Astrocyte of the spinal cord (primary cell): ENCODE measurements around the gene MMP27.

Experiments
- DNase-seq: peaks from one replicate; pipeline ENCODE4 v3.0.0; 2011; ENCODE audit warnings: low read depth, low spot score
- H3K4me3 ChIP-seq: 2 replicates; pipeline ENCODE4 v1.5.1; 2011; ENCODE audit warnings: low read depth, mild to moderate bottlenecking, low read length, moderate library complexity
- in situ Hi-C: cut with HindIII; loops from 2 replicates; pipeline ENCODE4 v1.10.0; 2017; ENCODE audit warnings: low sequenced_read_pairs
- TF ChIP-seq, protein P1 (sequence below): IDR thresholded peaks from 2 replicates; pipeline ENCODE4 v1.5.1; 2012; ENCODE audit warnings: low read depth, mild to moderate bottlenecking, low read length, inconsistent platforms

The MMP27 gene

DNA sequence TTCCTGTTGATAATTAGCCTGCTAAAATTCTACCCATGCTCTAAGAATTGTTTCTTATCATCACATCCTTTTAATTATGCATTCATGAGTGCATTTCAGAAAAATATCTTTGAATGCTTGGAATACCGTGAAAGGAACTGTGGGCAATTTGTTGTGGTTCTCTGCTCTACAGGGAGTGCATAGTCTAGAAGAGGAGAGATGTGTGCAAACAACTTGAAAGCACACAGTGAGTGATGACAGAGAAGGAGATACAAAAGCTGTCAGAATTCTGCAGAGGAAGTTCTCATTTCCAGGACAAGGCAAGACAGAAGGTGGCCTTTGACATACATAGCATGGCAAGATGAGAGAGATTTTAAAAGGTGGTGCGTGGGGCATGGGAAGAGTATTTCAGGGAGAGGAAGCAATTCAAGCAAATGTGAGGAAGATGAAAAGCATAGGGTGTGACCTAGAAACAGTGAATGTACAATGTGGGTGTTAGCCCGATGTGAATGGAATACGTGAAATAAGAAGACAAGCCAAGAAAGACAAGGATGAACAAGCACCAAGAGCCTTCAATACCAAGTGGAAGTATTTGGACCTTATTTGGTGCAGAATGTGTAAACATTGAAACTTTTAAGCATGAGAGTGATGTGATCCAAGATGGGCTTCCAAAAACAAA, 14.2 kb upstream of the MMP27 start:
- H3K4me3 ChIP-seq, result no peak overlapping the region
- TF ChIP-seq, protein P1, sequence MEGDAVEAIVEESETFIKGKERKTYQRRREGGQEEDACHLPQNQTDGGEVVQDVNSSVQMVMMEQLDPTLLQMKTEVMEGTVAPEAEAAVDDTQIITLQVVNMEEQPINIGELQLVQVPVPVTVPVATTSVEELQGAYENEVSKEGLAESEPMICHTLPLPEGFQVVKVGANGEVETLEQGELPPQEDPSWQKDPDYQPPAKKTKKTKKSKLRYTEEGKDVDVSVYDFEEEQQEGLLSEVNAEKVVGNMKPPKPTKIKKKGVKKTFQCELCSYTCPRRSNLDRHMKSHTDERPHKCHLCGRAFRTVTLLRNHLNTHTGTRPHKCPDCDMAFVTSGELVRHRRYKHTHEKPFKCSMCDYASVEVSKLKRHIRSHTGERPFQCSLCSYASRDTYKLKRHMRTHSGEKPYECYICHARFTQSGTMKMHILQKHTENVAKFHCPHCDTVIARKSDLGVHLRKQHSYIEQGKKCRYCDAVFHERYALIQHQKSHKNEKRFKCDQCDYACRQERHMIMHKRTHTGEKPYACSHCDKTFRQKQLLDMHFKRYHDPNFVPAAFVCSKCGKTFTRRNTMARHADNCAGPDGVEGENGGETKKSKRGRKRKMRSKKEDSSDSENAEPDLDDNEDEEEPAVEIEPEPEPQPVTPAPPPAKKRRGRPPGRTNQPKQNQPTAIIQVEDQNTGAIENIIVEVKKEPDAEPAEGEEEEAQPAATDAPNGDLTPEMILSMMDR, result no peak
- in situ Hi-C loops, result no loop called here
- no peak for DNase-seq

DNA sequence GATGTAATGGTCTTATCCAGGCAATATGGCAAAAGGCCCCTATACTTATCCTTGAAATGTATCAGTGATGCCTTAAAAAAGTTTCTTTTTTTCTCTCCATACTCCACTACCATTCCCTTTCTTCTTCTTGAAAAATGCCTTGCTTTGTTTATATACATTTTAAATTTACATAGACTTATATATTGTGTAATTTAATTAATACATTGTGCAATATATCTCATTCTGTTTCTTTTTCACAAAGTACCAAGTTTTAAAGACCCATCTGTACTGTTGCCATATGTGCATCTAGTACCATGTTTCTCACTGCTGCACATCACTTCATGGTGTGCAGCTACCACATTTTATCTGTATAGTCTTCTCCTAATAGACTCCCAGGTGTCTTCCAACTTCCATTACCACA, 11.7 kb upstream of the MMP27 start:
- no peak overlapping the region for H3K4me3 ChIP-seq
- in situ Hi-C loops, result no loop called here
- TF ChIP-seq, protein P1, result no peak
- no peak for DNase-seq

DNA sequence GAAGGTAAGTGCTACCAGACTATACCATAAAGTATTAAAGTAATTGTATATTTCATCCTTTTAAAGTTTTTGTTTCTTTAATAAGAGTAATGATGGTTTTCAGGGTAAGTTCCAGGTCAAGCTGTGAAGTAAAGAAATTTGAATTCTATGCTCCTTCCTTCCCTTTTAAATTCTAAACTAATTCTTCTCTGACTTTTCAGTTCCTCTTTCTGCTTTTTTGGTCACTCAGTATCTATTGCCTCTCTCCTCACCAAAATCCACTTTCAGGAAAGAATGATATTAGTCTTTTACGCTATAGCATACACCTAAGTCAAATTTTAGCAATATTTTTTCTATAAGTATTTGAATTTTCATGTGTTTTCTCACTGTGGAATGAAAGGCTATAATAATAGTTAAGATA, 11.0 kb upstream of the MMP27 start:
- in situ Hi-C loops, result no loop called here
- no peak for DNase-seq
- H3K4me3 ChIP-seq, result no peak overlapping the region
- TF ChIP-seq, protein P1, result no peak

DNA sequence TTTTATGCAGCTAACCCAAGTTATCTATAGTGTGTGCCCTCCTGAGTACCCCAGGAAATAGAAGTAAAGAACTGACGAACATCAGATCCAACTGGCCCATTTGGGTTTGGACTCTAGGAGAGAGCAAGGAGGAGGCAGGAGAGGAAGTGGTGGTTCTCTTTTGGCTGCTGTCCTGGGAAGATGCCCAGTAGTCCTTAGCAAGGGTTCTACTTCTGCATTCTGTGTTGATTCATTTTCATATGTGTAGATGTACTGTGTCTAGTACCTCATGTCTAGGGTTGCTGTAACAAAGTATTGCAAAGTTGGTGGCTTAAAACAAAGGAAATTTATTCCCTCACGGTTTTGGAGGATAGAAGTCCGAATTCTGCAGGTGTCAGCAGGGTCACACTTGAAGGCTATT, 6.6 kb upstream of the MMP27 start:
- TF ChIP-seq, protein P1, result no peak
- no peak for DNase-seq
- in situ Hi-C loops, result no loop called here
- no peak overlapping the region for H3K4me3 ChIP-seq

DNA sequence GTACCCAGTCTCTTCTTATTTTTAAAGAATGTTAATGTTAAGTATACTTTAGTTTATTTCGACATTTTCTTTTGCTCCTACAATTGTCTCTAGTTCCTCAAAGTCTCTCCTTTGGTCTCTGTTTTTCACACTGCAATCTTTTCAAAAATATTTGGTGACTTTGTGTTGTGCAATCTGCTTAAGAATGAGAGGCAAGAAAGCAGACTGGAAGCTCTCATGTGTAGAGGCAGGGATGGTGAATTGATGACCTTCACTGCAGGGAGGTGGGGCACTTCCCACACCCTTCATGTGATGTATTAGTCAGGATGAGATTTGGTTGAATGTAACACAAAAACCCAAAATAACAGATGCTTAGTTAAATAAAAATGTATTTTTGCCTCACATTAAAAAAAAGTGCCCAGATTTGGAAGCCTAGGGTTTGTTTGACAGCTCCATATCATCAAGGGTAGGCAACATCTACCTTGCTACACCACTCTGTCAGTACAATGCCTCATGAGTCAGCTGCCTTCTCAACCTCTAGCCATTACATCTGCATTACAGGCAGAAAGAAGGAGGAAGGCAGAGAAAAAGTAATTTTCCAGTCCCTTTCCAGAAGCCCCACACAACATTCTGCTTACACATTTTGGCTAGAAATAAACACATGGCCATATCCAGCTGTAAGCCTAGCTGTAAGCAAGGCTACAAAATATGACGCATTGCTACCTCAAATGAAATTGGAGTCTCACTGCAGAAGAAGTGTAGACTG, 3.8 kb upstream of the MMP27 start:
- H3K4me3 ChIP-seq, result no peak overlapping the region
- DNase-seq, result no peak
- in situ Hi-C loops, result no loop called here
- TF ChIP-seq, protein P1, result no peak

DNA sequence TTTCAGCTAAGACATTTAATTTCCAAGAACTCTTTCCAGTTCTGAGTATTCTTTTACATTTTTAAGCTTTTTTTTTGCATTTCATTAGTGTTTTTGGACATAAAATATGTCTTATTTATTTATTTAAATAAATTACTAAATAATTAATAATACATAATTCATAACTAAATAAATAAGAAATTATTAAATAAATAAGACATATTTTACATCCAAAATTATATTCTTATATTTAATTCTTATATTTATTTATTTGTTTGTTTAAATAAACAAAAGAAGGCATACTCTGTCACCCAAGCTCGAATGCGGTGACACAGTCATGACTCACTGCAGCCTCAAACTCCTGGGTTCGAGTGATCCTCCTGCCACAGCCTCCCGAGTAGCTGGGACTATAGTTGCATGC, 3.1 kb upstream of the MMP27 start:
- no peak for DNase-seq
- TF ChIP-seq, protein P1, result no peak
- in situ Hi-C loops, result no loop called here
- H3K4me3 ChIP-seq, result no peak overlapping the region
